GM12875 (cell line): Measurements from ENCODE around the gene CD300C.
"Not testable (repeated sequence)": the region's sequence is repeated elsewhere in the genome, so short reads cannot be mapped to it uniquely, and the experiment has no call there.

Experiments used
- H3K4me3 ChIP-seq: one replicate; pipeline ENCODE4 v1.5.1; 2011; ENCODE audit warnings: low read depth, low read length, control low read depth
- TF ChIP-seq, protein P1 (sequence below): IDR thresholded peaks from 2 replicates; pipeline ENCODE4 v1.5.1; 2011; ENCODE audit warnings: low read depth, mild to moderate bottlenecking, control low read depth, inconsistent platforms, low read length, moderate library complexity, borderline replicate concordance; ENCODE audit not compliant: insufficient read depth

The CD300C gene

DNA sequence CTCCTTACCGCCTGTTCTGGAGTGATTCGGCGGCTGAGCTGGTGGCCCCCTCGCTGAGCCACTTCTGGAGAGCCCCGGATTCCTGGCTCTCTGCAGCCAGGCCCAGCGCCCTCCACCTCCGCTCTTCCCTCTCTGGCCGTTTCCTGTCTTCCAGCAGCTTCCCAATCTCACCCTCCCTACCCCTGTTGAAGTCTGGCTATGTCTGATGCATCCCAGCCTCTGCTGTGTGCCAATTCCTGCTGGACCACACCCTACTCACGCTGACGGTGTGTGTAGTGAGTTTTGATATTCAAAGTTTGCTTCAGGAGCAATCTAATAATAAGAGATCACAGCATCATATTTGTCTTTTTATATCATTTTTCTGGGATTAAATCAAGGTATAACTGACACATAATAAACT, 36.7 kb upstream of the CD300C start:
- TF ChIP-seq, protein P1, sequence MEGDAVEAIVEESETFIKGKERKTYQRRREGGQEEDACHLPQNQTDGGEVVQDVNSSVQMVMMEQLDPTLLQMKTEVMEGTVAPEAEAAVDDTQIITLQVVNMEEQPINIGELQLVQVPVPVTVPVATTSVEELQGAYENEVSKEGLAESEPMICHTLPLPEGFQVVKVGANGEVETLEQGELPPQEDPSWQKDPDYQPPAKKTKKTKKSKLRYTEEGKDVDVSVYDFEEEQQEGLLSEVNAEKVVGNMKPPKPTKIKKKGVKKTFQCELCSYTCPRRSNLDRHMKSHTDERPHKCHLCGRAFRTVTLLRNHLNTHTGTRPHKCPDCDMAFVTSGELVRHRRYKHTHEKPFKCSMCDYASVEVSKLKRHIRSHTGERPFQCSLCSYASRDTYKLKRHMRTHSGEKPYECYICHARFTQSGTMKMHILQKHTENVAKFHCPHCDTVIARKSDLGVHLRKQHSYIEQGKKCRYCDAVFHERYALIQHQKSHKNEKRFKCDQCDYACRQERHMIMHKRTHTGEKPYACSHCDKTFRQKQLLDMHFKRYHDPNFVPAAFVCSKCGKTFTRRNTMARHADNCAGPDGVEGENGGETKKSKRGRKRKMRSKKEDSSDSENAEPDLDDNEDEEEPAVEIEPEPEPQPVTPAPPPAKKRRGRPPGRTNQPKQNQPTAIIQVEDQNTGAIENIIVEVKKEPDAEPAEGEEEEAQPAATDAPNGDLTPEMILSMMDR = no peak
- H3K4me3 ChIP-seq = no peak overlapping the region

DNA sequence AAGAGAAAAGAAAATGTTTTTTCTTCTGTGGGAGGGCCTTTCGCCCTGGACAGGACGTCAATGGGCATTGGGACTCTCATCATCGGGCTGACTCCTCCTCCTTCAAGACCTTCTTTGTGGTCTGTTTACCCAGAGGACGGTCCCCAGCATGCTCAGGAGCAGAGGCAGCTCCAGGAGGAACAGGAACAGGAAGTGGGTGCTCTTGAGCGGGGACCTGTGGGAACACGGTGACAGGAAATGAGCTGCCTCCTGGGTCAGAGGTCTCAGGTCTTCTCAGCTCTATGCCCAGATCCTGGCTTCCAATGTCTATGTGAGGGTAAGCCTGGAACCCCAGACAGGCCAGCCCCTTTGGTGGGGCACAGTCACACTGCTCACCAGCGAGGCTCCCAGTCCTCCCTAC, 34.0 kb upstream of the CD300C start:
- no peak overlapping the region for H3K4me3 ChIP-seq

DNA sequence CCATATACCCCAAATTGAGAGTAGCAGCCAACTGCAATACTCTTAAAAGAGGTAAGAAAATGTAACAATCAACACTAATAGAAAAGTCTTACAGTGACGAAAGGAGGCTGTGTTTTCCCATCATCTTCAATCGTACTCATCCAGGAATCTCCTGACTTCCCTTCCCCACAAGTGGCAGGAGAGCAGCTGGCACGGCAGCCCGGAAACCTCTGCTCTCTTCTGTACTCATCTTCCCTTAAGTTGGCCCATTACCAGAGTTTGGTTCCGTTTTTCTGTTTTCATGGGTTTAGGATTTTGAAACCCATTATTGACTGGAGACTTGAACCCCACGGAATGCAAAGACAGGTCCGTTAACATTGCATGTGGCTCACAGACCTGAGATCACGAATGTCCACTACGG, 33.1 kb upstream of the CD300C start:
- TF ChIP-seq, protein P1 = no peak
- H3K4me3 ChIP-seq = no peak overlapping the region

More for the DNA sequence above, 34.0 kb upstream of the CD300C start:
- TF ChIP-seq, protein P1 = no peak

DNA sequence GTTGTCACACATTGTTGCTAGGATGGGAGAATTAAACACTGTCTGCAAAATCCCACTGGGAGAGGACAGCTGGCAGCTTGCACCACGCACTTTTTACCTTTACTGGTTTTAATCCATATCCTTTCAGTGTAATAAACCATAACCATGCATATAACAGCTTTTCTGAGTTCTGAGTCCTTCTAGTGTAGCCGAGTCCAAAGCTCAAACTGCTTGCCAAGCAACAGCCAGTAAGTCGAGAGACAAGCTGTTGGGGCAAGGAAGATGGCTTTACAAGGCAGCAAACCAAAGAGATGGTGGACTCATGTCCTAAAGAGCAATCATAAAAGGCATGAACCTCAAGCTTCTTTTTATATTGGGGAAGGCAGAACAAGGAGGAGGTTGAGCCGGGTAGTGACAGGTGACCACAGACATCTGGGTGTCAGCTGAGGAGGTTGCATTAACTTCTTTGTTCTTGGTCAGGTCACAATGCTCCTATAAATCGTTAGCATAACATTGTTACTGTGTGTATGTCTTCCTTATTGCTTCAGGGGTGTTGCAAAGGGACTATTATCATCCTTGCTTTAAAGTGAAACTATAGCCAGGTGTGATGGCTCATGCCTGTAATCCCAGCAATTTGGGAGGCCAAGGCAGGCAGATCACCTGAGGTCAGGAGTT, 28.7 kb upstream of the CD300C start:
- TF ChIP-seq, protein P1 = no peak
- H3K4me3 ChIP-seq = no peak overlapping the region

DNA sequence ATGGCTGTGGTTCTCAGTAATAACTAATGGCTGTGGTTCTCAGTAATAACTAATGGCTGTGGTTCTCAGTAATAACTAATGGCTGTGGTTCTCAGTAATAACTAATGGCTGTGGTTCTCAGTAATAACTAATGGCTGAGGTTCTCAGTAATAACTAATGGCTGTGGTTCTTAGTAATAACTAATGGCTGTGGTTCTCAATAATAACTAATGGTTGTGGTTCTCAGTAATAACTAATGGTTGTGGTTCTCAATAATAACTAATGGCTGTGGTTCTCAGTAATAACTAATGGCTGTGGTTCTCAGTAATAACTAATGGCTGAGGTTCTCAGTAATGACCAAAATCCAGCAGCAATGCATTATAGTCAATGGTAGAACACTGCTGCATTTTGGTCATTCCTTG, 27.7 kb upstream of the CD300C start:
- H3K4me3 ChIP-seq = not testable (repeated sequence)

DNA sequence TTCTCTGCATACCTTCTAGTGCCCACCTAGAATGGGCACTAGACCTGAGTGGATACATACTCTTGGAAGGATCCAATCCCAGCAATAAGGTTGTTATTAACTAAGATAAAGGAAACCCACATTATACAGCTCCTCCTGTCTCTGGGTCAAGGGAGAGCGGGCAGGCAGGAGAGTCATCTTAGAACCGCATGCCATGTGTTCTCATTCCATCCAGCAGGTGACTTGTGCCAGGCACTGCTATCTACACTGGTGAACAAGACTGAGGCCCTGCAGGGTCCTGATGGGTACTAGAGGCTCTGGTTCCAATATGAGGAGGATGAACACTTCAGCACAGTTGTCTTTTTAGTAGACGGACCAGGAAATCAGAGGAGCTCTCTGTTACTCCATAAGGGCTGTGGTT, 27.3 kb upstream of the CD300C start:
- TF ChIP-seq, protein P1 = no peak
- no peak overlapping the region for H3K4me3 ChIP-seq

DNA sequence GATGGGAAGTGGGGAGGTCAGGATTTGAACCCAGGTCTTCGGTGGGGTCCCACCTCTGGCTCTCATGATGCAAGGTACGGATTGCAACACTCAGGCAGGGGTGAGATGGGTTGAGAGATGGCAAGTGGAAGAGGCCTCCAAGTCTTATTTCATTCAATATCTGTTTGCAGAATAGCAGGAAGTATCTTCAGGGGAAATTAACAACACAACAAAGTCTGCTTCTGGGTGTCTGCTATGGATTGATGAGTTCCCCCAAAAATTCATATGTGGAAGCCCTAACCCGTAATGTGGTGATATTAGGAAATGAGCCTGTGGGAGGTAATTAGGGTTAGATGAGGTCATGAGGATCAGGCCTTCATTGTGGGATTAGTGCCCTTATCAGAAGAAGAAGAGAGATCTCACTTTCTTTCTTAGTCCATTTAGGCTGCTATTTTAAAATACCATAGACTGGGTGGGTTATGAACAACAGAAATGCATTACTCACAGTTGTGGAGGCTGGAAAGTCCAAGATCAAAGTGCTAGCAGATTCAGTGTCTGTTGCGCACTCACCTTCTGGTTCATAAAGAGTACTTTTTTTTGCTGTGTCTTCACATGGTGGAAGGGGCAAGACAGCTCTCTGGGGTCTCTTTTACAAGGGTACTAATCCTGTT, 25.8 kb upstream of the CD300C start:
- TF ChIP-seq, protein P1 = no peak
- H3K4me3 ChIP-seq = no peak overlapping the region
